Measurements from ENCODE around the gene FCGBP.

GRCh38 chr19:39936622-39937021 is 2.2 kb upstream of the FCGBP start:
- no peak for TF ChIP-seq CTCF (IDR thresholded peaks at IDR 0.05)
- TF ChIP-seq POLR2A (IDR thresholded peaks at IDR 0.05): no peak
- no peak for TF ChIP-seq EP300 (IDR thresholded peaks at IDR 0.05)
